ENCODE data around the gene SLC8A3.

DNA sequence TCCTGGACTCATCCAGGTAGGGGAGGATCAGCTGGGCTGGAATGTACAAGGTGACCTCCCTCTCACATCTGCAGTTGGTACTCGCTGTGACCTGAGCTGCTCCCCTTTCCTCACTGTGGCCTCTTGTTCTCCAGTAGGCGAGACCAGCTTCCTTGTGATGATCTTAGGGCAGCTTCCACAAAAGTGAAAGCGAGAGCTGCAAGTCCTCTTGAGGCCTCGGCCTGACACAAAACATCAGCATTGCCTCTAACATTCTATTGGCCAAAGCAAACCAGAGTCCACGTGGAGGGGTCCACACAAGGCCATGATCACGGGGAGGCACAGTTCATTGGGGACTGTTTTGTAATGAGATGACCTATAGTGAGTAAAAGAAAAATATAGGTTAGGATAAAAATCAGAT, 182.1 kb downstream of the SLC8A3 start:
- TF ChIP-seq, protein P1, sequence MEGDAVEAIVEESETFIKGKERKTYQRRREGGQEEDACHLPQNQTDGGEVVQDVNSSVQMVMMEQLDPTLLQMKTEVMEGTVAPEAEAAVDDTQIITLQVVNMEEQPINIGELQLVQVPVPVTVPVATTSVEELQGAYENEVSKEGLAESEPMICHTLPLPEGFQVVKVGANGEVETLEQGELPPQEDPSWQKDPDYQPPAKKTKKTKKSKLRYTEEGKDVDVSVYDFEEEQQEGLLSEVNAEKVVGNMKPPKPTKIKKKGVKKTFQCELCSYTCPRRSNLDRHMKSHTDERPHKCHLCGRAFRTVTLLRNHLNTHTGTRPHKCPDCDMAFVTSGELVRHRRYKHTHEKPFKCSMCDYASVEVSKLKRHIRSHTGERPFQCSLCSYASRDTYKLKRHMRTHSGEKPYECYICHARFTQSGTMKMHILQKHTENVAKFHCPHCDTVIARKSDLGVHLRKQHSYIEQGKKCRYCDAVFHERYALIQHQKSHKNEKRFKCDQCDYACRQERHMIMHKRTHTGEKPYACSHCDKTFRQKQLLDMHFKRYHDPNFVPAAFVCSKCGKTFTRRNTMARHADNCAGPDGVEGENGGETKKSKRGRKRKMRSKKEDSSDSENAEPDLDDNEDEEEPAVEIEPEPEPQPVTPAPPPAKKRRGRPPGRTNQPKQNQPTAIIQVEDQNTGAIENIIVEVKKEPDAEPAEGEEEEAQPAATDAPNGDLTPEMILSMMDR (IDR thresholded peaks at IDR 0.05), result no peak
- no peak for TF ChIP-seq POLR2AphosphoS5 (IDR thresholded peaks at IDR 0.05)
